Ishikawa (cell line): ENCODE measurements around the gene LYRM2.

ENCODE experiments used
- CEBPB ChIP-seq: IDR thresholded peaks from 2 replicates; pipeline ENCODE4 v1.6.1; 2012
- CREB1 ChIP-seq: IDR thresholded peaks from 2 replicates; pipeline ENCODE4 v1.6.1; 2012; ENCODE audit warnings: low read depth
- EP300 ChIP-seq: IDR thresholded peaks from 2 replicates; pipeline ENCODE4 v1.6.1; 2012; ENCODE audit warnings: borderline replicate concordance
- TEAD4 ChIP-seq: IDR thresholded peaks from 2 replicates; pipeline ENCODE4 v1.6.1; 2012
- YY1 ChIP-seq: IDR thresholded peaks from 2 replicates; pipeline ENCODE4 v1.6.1; 2012; ENCODE audit warnings: low read depth
- TF ChIP-seq, protein P1 (sequence below): IDR thresholded peaks from 2 replicates; pipeline ENCODE4 v1.6.1; 2012
- TF ChIP-seq, protein P2 (sequence below): IDR thresholded peaks from 2 replicates; pipeline ENCODE4 v1.6.1; 2012

DNA sequence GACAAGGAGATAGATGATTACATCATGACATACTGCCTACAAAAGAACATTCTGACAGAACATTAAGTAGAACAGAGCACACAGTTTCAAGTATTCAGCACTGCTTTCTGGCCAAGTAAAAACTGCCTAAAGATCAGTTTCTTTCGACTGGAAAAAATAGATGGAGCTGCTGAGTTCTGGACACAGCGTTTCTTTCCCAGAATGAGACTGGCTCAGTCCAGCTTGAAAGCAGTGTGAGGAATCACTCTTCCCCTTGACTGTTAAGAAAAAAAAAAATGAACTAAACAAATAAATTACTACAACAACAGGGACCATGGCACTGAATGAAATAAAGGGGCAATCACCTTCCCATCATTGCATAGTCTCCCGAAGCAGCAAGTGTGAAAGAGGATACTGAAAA, 4.4 kb upstream of the LYRM2 start:
- TF ChIP-seq YY1 (no peak), CEBPB (no peak), TEAD4 (no peak), EP300 (no peak), CREB1 (no peak)
- TF ChIP-seq, protein P1, sequence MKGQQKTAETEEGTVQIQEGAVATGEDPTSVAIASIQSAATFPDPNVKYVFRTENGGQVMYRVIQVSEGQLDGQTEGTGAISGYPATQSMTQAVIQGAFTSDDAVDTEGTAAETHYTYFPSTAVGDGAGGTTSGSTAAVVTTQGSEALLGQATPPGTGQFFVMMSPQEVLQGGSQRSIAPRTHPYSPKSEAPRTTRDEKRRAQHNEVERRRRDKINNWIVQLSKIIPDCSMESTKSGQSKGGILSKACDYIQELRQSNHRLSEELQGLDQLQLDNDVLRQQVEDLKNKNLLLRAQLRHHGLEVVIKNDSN, result no peak
- TF ChIP-seq, protein P2, sequence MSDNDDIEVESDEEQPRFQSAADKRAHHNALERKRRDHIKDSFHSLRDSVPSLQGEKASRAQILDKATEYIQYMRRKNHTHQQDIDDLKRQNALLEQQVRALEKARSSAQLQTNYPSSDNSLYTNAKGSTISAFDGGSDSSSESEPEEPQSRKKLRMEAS, result no peak
